CD14-positive monocyte (primary cell): ENCODE data around the gene ZCWPW1. TPM values are rescaled to one million over a fixed set of nuclear protein-coding genes. Genes with fewer than 3 reads are reported as not detected.

Experiments used
- DNase-seq, 3 donors: peaks; one replicate each; pipeline ENCODE4 v3.0.0-alpha.2; 2011 to 2022
- H2AFZ ChIP-seq: 2 replicates; pipeline ENCODE4 v1.6.0; 2012; ENCODE audit warnings: mild to moderate bottlenecking, low read depth, low read length, inconsistent platforms; ENCODE audit not compliant: insufficient read depth, poor library complexity, severe bottlenecking
- H3K27ac ChIP-seq, 2 donors: 1 replicate in 1 of 2; 2 replicates in 1 of 2; pipeline ENCODE4 v1.5.1; 2012 to 2013; ENCODE audit warnings: low read length in 2 of 2, control low read depth in 1 of 2, inconsistent platforms in 1 of 2, low read depth in 1 of 2, mild to moderate bottlenecking in 1 of 2
- H3K27me3 ChIP-seq, 2 donors: one replicate each; pipeline versions ENCODE4 v1.6.0 to v1.6.1; 2011 to 2013; ENCODE audit warnings: low read length in 2 of 2; ENCODE audit not compliant: control insufficient read depth in 2 of 2, insufficient read depth in 2 of 2
- H3K36me3 ChIP-seq, 2 donors: replicated peaks in 1 of 2; 1 replicate in 1 of 2; 2 replicates in 1 of 2; pipeline versions ENCODE4 v1.5.1 to v1.6.1; 2012 to 2013; ENCODE audit warnings: low read length in 2 of 2, control low read depth in 1 of 2, inconsistent platforms in 1 of 2, mild to moderate bottlenecking in 1 of 2; ENCODE audit not compliant: insufficient read depth in 2 of 2, control insufficient read depth in 1 of 2
- H3K4me1 ChIP-seq, 2 donors: 1 replicate in 1 of 2; 2 replicates in 1 of 2; pipeline versions ENCODE4 v1.5.1 to v1.6.1; 2012 to 2013; ENCODE audit warnings: low read length in 2 of 2, control low read depth in 1 of 2, inconsistent platforms in 1 of 2, mild to moderate bottlenecking in 1 of 2, moderate library complexity in 1 of 2; ENCODE audit not compliant: insufficient read depth in 2 of 2, control insufficient read depth in 1 of 2
- H3K4me2 ChIP-seq: replicated peaks from 2 replicates; pipeline ENCODE3; 2012; ENCODE audit warnings: low read length, moderate library complexity, mild to moderate bottlenecking; ENCODE audit not compliant: poor library complexity, severe bottlenecking; ENCODE audit errors: extremely low read depth
- H3K4me3 ChIP-seq, 3 experiments: fragments of 200-600 bp in 1 of 3; sonication (generic) in 1 of 3; replicated peaks in 1 of 3; 1 replicate in 2 of 3; 2 replicates in 1 of 3; pipeline ENCODE4 v1.5.1; 2011 to 2013; ENCODE audit warnings: low read length in 3 of 3, mild to moderate bottlenecking in 3 of 3, control low read depth in 2 of 3, low read depth in 2 of 3, inconsistent platforms in 1 of 3, moderate library complexity in 1 of 3
- H3K79me2 ChIP-seq: 2 replicates; pipeline ENCODE4 v1.6.0; 2012; ENCODE audit warnings: mild to moderate bottlenecking, control low read depth, inconsistent platforms, low read length, moderate library complexity; ENCODE audit not compliant: insufficient read depth
- H3K9ac ChIP-seq: 2 replicates; pipeline ENCODE4 v1.6.0; 2017; ENCODE audit warnings: low read length, mild to moderate bottlenecking; ENCODE audit not compliant: insufficient read depth, poor library complexity, severe bottlenecking
- H3K9me3 ChIP-seq, 2 donors: replicated peaks in 1 of 2; 1 replicate in 1 of 2; 2 replicates in 1 of 2; pipeline versions ENCODE4 v1.5.1 to v1.6.1; 2012 to 2013; ENCODE audit warnings: low read length in 2 of 2, control low read depth in 1 of 2; ENCODE audit not compliant: control insufficient read depth in 1 of 2, insufficient read depth in 1 of 2
- H4K20me1 ChIP-seq: 2 replicates; pipeline ENCODE4 v1.6.0; 2012; ENCODE audit warnings: mild to moderate bottlenecking, low read length, control low read depth, moderate library complexity; ENCODE audit not compliant: insufficient read depth
- H3K27ac Mint-ChIP-seq, 7 donors: one replicate each; pipeline ENCODE4 v1.8.0; 2020; ENCODE audit warnings: mild to moderate bottlenecking in 7 of 7, mixed read lengths in 7 of 7, moderate library complexity in 6 of 7, inconsistent platforms in 2 of 7
- H3K27me3 Mint-ChIP-seq, 3 donors: one replicate each; pipeline ENCODE4 v1.8.0; 2021 to 2022; ENCODE audit warnings: low read depth in 3 of 3, mild to moderate bottlenecking in 3 of 3, mixed read lengths in 3 of 3, moderate library complexity in 3 of 3, inconsistent platforms in 1 of 3
- H3K36me3 Mint-ChIP-seq, 2 donors: one replicate each; pipeline ENCODE4 v1.8.0; 2020; ENCODE audit warnings: mixed read lengths in 2 of 2, inconsistent platforms in 1 of 2, mild to moderate bottlenecking in 1 of 2
- H3K4me1 Mint-ChIP-seq: one replicate; pipeline ENCODE4 v1.8.0; 2020; ENCODE audit warnings: mild to moderate bottlenecking, mixed read lengths
- H3K4me3 Mint-ChIP-seq, 2 donors: one replicate each; pipeline ENCODE4 v1.8.0; 2020; ENCODE audit warnings: mild to moderate bottlenecking in 2 of 2, mixed read lengths in 2 of 2, moderate library complexity in 1 of 2
- H3K9me3 Mint-ChIP-seq, 7 donors: one replicate each; pipeline ENCODE4 v1.8.0; 2020 to 2022; ENCODE audit warnings: mixed read lengths in 7 of 7, mild to moderate bottlenecking in 6 of 7, moderate library complexity in 6 of 7, inconsistent platforms in 2 of 7
- CTCF ChIP-seq: fragments of 200-600 bp; IDR thresholded peaks from one replicate; pipeline ENCODE4 v1.8.0; 2022; ENCODE audit warnings: antibody characterized with exemption, mild to moderate bottlenecking
- WGBS: methylation state at CpG from one replicate; pipeline ENCODE4 v1.1.5; 2013; ENCODE audit warnings: missing lambda C conversion rate; ENCODE audit not compliant: insufficient coverage; 5-methylcytosine and 5-hydroxymethylcytosine counted together
- intact Hi-C, 2 donors: fragments of 100-400 bp; cut with micrococcal nuclease; formaldehyde crosslinking; loops; one replicate each; pipeline versions ENCODE4 v1.15.0 to v1.15.1; 2023
- polyA plus RNA-seq, 3 donors: library from polyadenylated mRNA; depleted of rRNA in 1 of 3; unstranded in 2 of 3; stranded (reverse) in 1 of 3; fragments of 300-500 nt in 2 of 3; fragments of >200 nt in 1 of 3; fragmentation: Illumina TruSeq in 2 of 3; gene quantifications; 1 replicate in 2 of 3; 2 replicates in 1 of 3; pipeline ENCODE4 v1.2.3, GENCODE V29; 2012 to 2021

The ZCWPW1 gene
- polyA plus RNA-seq, 3 donors = 0.60 to 1.9 (median 1.2) TPM

GRCh38 chr7:100406767-100407166, 21.7 kb downstream of the ZCWPW1 start:
- H3K36me3 Mint-ChIP-seq = peaks cover 50 to 52% of the 10 kb centered on the region in 2 donors
- Histone ChIP-seq H3K27ac (no peak overlapping the region), H3K79me2 (no peaks in the 10 kb centered on the region), H3K4me1 (peaks cover 0 to 18% of the 10 kb centered on the region in 2 donors), H4K20me1 (peaks cover 64% of the 10 kb centered on the region), H3K27me3 (no peaks in the 10 kb centered on the region), H3K4me3 (no peak overlapping the region), H2AFZ (no peak overlapping the region), H3K9me3 (no peaks in the 10 kb centered on the region), H3K36me3 (peaks cover 48 to 93% of the 10 kb centered on the region in 2 donors), H3K9ac (no peak overlapping the region), H3K4me2 (no peak overlapping the region)
- no peaks in the 10 kb centered on the region for H3K27me3 Mint-ChIP-seq
- no peak for DNase-seq
- no peak for TF ChIP-seq CTCF
- H3K27ac Mint-ChIP-seq = peak overlapping the region in 5 of 7 donors; percentile 14 to 33 (median 26)
- no peaks in the 10 kb centered on the region for H3K9me3 Mint-ChIP-seq
- intact Hi-C loops = loop anchor here in 1 of 2 donors (5.0 kb wide), 1 partner anchor 49 kb away; the partner anchor contains the start of gene PILRB
- WGBS = 100% methylated on average over 1 of the region's 6 CpGs
- peaks cover 25% of the 10 kb centered on the region for H3K4me1 Mint-ChIP-seq
- H3K4me3 Mint-ChIP-seq = no peak overlapping the region

- Histone ChIP-seq H4K20me1 (peaks cover 55% of the 10 kb centered on the region), H3K4me2 (no peak overlapping the region), H3K27me3 (no peaks in the 10 kb centered on the region), H3K9ac (no peak overlapping the region), H2AFZ (no peak overlapping the region), H3K4me1 (peaks cover 16 to 33% of the 10 kb centered on the region in 2 donors), H3K79me2 (peaks cover 6% of the 10 kb centered on the region), H3K9me3 (no peaks in the 10 kb centered on the region), H3K4me3 (no peak overlapping the region), H3K27ac (peak overlapping the region in 1 of 2 donors; percentile 33), H3K36me3 (peaks cover 66 to 92% of the 10 kb centered on the region in 2 donors)
- Mint-ChIP-seq H3K9me3 (peaks cover 0 to 3% (median 0%) of the 10 kb centered on the region in 7 donors), H3K4me3 (no peak overlapping the region), H3K27ac (peak overlapping the region in 3 of 7 donors; percentile 21 to 72 (median 34)), H3K36me3 (peaks cover 84 to 91% of the 10 kb centered on the region in 2 donors), H3K27me3 (peaks cover 0 to 2% (median 2%) of the 10 kb centered on the region in 3 donors), H3K4me1 (peaks cover 46% of the 10 kb centered on the region)
- WGBS = 95% methylated on average over 2 of the region's 2 CpGs
- TF ChIP-seq CTCF = no peak
- intact Hi-C loops = loop anchor here in 1 of 2 donors (5.0 kb wide), 1 partner anchor 55 kb away; no protein-coding TSS in a partner anchor
- no peak for DNase-seq
These were observed 26.3 kb downstream of the ZCWPW1 start for GRCh38 chr7:100402241-100402640.
